GM10266 (cell line): ENCODE results near the gene TAS1R1.
"Not testable (repeated sequence)": the region's sequence is repeated elsewhere in the genome, so short reads cannot be mapped to it uniquely, and the experiment has no call there.

Experiments used
- DNase-seq: peaks from one replicate; pipeline ENCODE4 v3.0.0; 2012; ENCODE audit errors: extremely low spot score
- TF ChIP-seq, protein P1 (sequence below): IDR thresholded peaks from 2 replicates; pipeline ENCODE4 v1.5.1; 2012; ENCODE audit warnings: mild to moderate bottlenecking, low read depth; ENCODE audit not compliant: control insufficient read depth, insufficient read depth; ENCODE audit errors: missing control alignments

The TAS1R1 gene

DNA sequence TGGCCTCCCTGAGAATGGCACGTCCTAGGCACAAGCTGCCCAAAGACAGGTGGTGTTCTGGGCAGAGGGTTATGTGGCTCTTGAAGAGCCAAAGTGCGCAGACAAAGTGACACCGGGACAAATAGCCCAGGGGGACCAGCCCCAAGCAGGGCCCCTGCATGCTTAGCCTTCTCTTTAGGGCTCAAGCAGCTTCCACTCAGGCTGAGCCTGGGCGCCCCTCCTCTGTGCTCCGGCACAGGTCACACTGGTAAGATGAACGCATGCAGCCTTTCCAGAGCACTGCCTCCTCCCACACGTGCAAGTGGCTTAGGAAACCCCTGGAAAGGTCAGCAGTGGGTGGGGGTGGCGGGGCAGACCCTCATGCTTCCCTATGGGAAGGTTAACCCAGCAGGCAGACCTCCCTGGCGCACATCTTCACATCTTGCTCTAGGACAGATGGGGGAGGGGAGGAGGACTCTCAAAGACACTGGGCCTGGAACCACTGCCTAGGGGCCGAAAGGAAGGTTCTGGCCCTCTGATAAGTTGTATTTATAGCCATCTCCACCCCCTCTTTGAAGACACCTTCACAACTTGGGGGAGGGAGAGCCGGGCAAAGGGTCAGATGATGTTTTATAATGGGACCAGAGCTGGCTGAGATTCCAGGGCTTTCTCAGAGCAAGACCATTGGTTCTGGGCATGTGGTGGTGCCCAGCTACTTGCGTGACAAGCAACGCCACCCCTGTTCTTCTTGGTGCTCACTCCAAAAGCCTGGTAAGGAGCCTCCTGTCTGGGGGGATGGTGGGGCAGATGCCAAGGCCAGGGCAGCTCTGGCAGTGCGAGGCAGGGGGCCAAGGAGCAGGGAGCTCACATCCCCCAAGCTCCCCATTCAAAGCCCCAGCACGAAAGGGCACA is 42.0 kb downstream of the TAS1R1 start:
- TF ChIP-seq, protein P1, sequence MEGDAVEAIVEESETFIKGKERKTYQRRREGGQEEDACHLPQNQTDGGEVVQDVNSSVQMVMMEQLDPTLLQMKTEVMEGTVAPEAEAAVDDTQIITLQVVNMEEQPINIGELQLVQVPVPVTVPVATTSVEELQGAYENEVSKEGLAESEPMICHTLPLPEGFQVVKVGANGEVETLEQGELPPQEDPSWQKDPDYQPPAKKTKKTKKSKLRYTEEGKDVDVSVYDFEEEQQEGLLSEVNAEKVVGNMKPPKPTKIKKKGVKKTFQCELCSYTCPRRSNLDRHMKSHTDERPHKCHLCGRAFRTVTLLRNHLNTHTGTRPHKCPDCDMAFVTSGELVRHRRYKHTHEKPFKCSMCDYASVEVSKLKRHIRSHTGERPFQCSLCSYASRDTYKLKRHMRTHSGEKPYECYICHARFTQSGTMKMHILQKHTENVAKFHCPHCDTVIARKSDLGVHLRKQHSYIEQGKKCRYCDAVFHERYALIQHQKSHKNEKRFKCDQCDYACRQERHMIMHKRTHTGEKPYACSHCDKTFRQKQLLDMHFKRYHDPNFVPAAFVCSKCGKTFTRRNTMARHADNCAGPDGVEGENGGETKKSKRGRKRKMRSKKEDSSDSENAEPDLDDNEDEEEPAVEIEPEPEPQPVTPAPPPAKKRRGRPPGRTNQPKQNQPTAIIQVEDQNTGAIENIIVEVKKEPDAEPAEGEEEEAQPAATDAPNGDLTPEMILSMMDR: no peak
- DNase-seq: no peak

DNA sequence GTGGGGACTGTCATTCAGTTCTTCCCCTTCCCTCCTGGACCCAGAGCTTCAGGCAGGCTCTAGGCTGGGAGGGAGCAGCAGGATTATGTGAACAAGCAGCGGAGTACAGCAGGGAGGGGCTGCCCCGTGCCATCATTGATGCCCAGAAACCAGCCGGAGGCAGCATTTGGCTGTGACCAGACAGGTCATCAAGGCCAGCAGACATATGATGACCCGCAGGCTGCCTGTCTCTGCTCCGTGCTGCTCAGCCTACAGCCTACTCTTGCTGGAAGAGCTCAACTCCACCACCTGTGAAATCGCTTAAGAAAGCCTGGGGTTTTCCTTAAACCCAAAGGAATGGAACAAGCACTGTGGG is 42.6 kb downstream of the TAS1R1 start:
- DNase-seq: no peak
- TF ChIP-seq, protein P1: no peak

DNA sequence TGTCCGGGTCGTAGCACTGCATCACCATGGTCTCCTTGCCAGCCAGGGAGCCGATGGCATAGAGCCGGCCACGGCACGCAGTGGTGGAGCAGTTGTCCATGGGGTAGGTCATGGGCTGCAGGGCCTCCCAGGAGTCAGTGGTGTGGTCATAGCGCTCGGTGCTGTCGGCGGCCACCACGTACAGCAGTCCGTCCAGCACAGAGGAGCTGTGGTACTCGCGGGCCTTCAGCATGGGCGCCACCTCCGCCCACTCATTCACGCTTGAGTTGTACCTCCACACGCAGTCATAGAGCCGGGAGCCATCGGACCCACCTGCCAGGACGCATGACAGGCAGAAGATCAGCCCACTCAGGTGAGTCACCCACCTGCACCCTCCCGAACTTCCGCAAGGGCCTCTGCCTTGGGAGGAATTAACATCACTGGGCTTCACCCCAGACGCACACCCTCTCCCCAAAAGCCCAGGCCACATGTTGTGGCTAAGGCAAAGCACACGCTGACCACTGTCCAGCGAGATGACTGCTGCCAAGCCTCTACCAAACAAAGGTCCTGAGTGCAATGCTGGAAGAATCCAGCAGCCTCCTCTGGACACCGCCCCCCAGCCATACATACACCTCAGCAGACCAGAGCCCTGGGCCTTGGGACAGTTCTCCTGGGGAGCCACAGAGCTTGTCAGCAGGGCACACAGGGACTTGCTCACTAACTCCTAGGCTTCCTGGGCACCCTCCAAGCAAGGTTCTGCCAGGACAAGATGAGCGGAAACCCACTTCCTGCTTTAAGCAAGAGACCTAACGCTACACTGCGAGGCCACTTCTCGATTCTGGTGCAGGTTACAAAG is 44.3 kb downstream of the TAS1R1 start:
- TF ChIP-seq, protein P1: no peak
- DNase-seq: no peak

DNA sequence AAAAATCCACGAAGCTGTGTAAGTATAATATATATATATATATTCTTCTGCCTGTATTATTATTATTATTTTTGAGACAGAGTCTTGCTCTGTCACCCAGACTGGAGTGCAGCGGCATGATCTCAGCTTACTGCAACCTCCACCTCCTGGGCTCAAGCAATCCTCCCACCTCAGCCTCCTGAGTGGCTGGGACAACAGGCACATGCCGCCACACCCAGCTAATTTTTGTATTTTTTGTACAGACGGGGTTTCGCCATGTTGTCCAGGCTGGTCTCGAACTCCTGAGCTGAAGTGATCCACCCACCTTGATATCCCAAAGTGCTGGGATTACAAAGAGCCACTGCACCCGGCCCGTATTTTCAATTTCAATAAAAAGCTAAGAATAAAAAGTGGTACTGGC is 44.9 kb downstream of the TAS1R1 start:
- DNase-seq: not testable (repeated sequence)

DNA sequence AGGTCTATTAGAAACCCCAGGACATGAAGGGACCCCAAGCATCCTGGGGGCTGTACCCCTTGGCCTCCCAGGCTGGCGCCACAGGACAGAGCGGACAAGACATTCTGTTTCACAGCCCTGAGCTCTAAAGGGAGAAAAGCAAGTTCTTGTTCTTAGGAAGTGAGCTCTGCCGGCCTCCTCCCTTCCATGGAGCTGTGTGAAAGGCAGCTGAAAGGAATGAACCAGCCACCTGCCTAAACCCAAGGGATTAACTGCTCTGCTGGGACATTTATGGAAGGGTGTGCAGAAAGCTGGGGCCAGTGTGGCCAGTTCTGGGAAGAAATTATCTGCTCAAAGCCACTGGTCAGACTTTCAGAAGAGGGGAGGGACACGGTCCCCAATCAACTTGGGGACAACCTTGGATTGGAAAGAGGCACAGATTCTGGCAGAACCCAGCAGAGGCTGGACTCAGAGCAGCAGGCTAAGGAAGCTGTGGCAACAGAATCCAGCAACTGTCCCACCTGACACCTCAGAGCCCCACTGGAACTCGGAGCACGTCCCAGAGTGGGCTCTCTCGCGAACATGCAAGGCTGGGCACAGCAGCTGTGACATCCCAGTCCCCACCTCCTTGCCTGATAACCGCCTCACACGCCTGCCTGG is 45.4 kb downstream of the TAS1R1 start:
- no peak for DNase-seq
- TF ChIP-seq, protein P1: no peak

DNA sequence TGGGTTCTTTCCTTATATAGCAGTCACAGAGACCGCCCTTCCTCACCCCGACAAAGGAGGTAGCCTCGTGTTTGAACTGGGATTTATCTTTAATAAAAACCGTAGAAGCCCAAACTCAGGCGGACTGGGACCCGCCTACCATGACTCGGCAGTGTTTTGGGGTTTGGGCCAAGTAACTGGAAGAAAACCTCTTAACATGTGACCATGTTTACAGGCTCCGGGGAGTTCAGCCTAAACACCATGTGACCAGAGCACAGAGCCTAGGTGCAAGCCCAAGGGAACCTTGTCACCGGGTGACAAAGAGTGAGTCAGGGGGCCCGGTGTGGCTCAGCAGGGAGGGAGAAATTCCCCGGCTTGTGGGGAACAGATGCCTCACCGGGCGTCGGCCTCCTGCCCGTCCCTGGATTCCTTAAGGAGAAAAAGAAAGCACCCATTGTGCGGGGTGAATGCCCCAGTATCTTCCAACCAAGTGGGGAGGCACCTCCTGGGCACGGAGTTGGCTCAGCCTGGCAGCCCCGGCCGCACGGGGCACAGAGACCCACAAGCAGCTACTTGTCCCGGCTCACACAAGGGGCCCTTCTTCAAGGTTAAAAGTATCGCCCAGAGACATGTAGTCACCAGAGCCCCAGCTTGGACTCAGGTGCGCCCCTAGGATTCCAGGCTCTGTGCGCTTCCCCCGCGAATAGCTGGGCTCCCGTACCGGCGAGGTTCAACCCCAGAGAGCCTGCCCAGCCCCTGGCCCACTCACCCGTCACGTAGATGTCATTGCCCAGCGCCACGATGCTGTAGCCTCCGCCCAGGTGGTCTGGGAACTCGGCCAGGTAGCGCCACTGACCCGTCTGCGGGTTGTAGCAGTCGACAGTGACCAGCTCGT is 46.2 kb downstream of the TAS1R1 start:
- TF ChIP-seq, protein P1: no peak
- peak; percentile 81 for DNase-seq
